ENCODE results near the gene SLC18A3. TPM values are rescaled to one million over a fixed set of nuclear protein-coding genes. Genes with fewer than 3 reads are reported as not detected.

Gene SLC18A3
- total RNA-seq, 2 donors from 2014 or later = not detected

GRCh38 chr10:49600046-49600445 is 10.1 kb upstream of the SLC18A3 start:
- intact Hi-C loops (cut with DNase I) = no loop called here
- Histone ChIP-seq H3K27me3 (replicated peaks; ENCODE audit: insufficient read depth) (no peaks in the 10 kb centered on the region), H3K9me3 (no peaks in the 10 kb centered on the region), H3K36me3 (no peaks in the 10 kb centered on the region), H3K4me3 (no peak overlapping the region), H3K27ac (no peak overlapping the region), H3K4me1 (replicated peaks) (no peaks in the 10 kb centered on the region)
- WGBS = 84% methylated on average over 8 of the region's 8 CpGs
- DNase-seq (ENCODE audit: low spot score) = no peak
- no peak for TF ChIP-seq POLR2AphosphoS5 (IDR thresholded peaks at IDR 0.05)
- TF ChIP-seq POLR2A (IDR thresholded peaks at IDR 0.05) = no peak
- TF ChIP-seq CTCF (IDR thresholded peaks at IDR 0.05) = no peak

GRCh38 chr10:49600781-49601400 is 9.2 kb upstream of the SLC18A3 start:
- Histone ChIP-seq H3K27ac (no peak overlapping the region), H3K4me3 (no peak overlapping the region), H3K9me3 (no peaks in the 10 kb centered on the region), H3K27me3 (replicated peaks; ENCODE audit: insufficient read depth) (no peaks in the 10 kb centered on the region), H3K36me3 (no peaks in the 10 kb centered on the region), H3K4me1 (replicated peaks) (no peaks in the 10 kb centered on the region)
- WGBS = 77% methylated on average over 4 of the region's 4 CpGs
- intact Hi-C loops (cut with DNase I) = no loop called here
- no peak for DNase-seq (ENCODE audit: low spot score)
- TF ChIP-seq POLR2A (IDR thresholded peaks at IDR 0.05) (no peak), CTCF (IDR thresholded peaks at IDR 0.05) (no peak), POLR2AphosphoS5 (IDR thresholded peaks at IDR 0.05) (no peak)

GRCh38 chr10:49601857-49602256 is 8.3 kb upstream of the SLC18A3 start:
- TF ChIP-seq CTCF (IDR thresholded peaks at IDR 0.05) = no peak
- no peak for TF ChIP-seq POLR2A (IDR thresholded peaks at IDR 0.05)
- no peak for TF ChIP-seq POLR2AphosphoS5 (IDR thresholded peaks at IDR 0.05)
- no peaks in the 10 kb centered on the region for H3K27me3 ChIP-seq (replicated peaks; ENCODE audit: insufficient read depth)

GRCh38 chr10:49602380-49603023 is 7.6 kb upstream of the SLC18A3 start:
- no peaks in the 10 kb centered on the region for H3K9me3 ChIP-seq
- H3K27ac ChIP-seq = no peak overlapping the region
- no peaks in the 10 kb centered on the region for H3K27me3 ChIP-seq (replicated peaks; ENCODE audit: insufficient read depth)
- no peaks in the 10 kb centered on the region for H3K4me1 ChIP-seq (replicated peaks)
- intact Hi-C loops (cut with DNase I) = no loop called here
- no peak for TF ChIP-seq CTCF (IDR thresholded peaks at IDR 0.05)
- no peak for TF ChIP-seq POLR2AphosphoS5 (IDR thresholded peaks at IDR 0.05)
- TF ChIP-seq POLR2A (IDR thresholded peaks at IDR 0.05) = no peak
- no peaks in the 10 kb centered on the region for H3K36me3 ChIP-seq
- H3K4me3 ChIP-seq = no peak overlapping the region
- WGBS = 93% methylated on average over 2 of the region's 2 CpGs
- no peak for DNase-seq (ENCODE audit: low spot score)

More at GRCh38 chr10:49601857-49602256, 8.3 kb upstream of the SLC18A3 start:
- H3K27ac ChIP-seq = no peak overlapping the region
- 68% methylated on average over 7 of the region's 7 CpGs for WGBS
- no peak for DNase-seq (ENCODE audit: low spot score)
- intact Hi-C loops (cut with DNase I) = no loop called here
- no peaks in the 10 kb centered on the region for H3K9me3 ChIP-seq
- H3K4me1 ChIP-seq (replicated peaks) = no peaks in the 10 kb centered on the region
- no peaks in the 10 kb centered on the region for H3K36me3 ChIP-seq
- H3K4me3 ChIP-seq = no peak overlapping the region
